GM12891 (cell line): Measurements from ENCODE around the gene FAM240A.

ENCODE experiments used
- POLR2A ChIP-seq: IDR thresholded peaks from 2 replicates; pipeline ENCODE4 v1.6.1; 2011; ENCODE audit warnings: low read depth, low read length, control low read depth
- POLR2AphosphoS5 ChIP-seq: IDR thresholded peaks from 2 replicates; pipeline ENCODE4 v1.6.1; 2011; ENCODE audit warnings: low read depth, low read length, control low read depth
- POU2F2 ChIP-seq: IDR thresholded peaks from 2 replicates; pipeline ENCODE4 v1.6.1; 2011; ENCODE audit warnings: low read depth, mild to moderate bottlenecking, control low read depth, low read length, moderate library complexity
- SPI1 ChIP-seq: IDR thresholded peaks from 2 replicates; pipeline ENCODE4 v1.6.1; 2011; ENCODE audit warnings: low read depth, low read length, control low read depth
- TAF1 ChIP-seq: IDR thresholded peaks from 2 replicates; pipeline ENCODE4 v1.6.1; 2011; ENCODE audit warnings: low read depth, low read length, control low read depth

GRCh38 chr3:46612324-46612723 lies at the start of gene FAM240A:
- TF ChIP-seq POLR2AphosphoS5 = no peak
- no peak for TF ChIP-seq POLR2A
- TF ChIP-seq TAF1 = no peak
- TF ChIP-seq SPI1 = no peak
- TF ChIP-seq POU2F2 = no peak
